ENCODE measurements around the gene ZNF618.

The ZNF618 gene

DNA sequence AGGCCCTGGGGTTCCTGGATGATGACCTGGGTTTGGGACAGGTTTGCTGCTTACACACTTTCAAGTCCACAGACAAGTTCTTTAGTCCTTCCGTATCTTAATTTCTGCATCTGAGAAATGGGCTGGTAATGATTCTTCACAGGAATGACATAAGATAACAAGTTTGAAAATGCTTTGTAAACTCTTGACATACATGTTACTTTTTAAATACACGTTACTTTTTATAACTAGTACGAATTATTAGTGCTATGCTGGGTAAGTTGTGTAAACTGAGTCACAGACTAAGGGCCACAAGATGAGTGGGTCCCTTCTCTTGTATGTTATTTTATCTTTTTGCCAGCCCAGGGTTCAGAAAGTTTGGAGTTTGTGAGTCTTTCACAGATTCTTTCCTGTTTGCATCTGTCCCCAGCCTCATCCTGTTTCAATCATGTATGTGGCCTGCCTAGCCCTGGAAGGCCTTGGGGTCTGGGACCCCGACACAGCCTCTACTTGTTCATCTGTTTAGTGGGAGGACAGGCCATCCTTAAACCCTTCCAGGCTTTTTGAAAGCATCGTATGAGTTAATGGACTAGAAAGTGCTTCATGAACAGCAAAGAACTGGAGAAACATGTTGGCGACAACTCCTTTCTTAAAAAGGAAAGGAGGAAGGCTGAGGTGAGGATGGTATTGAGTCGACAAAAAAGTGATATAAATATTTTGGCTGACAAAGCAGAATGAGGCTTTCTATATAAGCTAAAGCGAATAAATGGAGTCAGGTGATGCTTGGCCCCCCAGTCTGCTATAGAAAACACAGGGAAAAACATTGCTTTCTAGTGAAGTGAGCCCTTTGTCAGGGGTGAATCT lies 9.3 kb downstream of the ZNF618 start:
- no peak for DNase-seq

DNA sequence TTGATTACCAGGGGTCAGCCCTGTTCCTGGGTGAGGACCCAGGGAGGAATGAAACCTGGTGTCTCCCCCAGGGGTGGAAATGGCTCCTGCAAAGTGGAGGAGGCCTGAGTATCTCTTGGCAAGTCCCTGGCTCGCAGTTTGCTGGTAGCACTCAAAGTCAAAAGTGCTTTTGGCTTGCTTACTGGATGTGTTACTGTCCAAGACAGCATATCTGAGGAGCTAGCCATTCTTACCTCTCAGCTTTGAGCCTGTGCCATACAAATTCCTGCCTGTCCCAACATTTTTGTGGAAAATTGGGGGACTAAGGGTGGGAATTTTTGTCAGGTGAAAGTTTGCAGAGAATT lies 9.9 kb downstream of the ZNF618 start:
- no peak for DNase-seq

DNA sequence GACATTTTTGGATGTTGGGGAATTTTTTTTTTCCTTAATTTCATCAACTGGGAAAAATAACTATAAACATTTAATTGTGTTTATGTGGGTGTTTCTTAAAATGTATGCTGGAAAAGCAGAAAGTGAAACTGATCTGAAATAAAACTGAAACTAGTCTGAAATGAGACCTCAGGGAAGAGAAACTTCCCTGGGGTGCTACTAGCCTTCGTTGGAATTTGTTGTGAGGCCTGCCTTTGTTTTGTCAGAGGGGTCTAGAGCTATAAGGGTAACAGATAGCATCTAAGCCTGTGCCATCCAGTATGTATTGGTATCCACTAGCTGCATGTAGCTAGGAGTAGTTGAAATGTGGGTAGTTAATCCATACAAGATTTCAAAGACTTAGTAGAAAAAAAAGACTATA lies 10.4 kb downstream of the ZNF618 start:
- DNase-seq: no peak

GRCh38 chr9:113886933-113887332 lies 10.8 kb downstream of the ZNF618 start:
- DNase-seq: no peak

DNA sequence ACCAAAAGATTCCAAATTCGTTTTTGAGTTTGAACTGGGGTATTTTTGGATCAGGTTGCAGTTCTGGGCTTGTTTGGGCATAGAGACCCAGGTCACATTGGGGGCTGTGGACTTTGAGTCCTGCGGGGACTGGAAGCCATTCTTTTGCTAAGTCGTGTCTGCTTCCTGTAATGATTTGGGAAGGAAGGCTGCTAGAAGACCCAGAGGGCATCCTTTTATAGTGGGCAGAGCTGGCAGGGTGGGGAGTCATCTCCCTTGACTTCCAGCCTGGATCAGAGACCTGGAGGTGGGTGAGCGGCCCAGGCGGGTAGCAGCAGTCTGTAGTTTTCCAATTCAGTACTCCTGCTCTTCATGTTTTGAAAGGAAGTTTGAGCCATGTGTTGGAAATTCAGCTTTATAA lies 11.3 kb downstream of the ZNF618 start:
- DNase-seq: no peak

GRCh38 chr9:113888336-113888735 lies 12.2 kb downstream of the ZNF618 start:
- DNase-seq: no peak

GRCh38 chr9:113888976-113889375 lies 12.9 kb downstream of the ZNF618 start:
- no peak for DNase-seq

DNA sequence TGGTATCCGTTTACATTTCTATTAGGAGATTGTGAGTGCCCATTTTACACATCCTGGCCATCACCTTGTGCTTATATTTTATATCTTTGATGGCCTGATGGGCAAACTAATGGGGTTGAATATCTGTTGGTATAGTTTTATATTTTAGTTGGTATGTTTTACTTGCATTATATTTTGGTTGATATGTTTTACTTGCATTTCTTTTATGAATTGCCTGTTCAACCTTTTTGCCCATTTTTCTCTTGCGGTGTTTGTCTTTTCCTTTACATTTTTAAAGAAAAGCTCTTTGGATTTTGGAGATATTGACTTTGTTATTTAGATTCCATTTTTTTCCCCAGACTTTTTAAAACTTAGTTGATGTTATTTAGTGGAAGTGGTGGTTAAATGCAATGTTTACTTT lies 14.6 kb downstream of the ZNF618 start:
- no peak for DNase-seq

DNA sequence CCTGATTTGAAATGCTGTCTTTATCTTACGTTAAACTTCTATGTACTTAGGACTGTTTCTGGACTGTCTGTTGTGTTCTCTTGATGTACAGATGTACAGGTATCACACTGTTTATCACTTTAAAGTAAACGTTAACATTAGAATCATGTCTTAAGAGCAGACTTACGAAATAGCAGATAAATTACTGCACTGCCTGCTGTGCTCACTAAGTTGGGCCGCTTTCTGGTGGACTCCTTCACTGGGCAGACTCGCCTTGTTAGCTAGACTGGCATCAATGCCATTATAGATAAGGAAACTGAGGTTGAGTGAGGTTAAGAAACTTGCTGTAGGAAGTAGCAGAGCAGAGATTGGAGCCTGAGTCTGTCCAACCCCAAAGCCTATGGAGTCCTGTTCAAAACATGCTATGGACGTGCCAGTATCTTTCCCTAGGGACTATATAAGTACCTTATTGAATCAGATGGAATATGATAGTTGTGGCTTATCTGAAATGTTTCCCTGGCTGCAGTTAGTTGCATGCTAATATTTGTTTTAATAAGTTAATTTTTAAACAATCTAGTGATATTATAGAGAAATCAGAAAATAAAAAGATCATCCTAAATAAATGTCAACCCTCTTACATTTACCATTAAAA lies 16.9 kb downstream of the ZNF618 start:
- DNase-seq: no peak

DNA sequence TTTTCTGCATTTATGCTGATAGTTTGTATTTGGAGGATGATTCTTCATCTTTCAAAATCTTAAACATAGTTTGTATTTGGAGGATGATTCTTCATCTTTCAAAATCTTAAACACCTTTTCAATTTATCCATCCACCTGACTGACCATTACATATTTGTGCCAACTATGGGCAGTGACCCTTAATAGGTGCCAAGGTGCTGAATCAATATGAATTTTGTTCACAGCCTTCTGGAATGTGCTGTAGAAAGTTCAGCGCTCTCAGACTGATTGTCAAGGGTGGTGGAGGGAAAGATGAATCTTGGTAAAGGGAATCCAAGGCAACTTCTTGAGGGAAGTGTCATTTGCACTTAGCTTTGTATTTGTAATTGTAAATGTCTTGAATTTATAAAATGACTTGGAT lies 18.1 kb downstream of the ZNF618 start:
- peak; percentile 19 for DNase-seq

DNA sequence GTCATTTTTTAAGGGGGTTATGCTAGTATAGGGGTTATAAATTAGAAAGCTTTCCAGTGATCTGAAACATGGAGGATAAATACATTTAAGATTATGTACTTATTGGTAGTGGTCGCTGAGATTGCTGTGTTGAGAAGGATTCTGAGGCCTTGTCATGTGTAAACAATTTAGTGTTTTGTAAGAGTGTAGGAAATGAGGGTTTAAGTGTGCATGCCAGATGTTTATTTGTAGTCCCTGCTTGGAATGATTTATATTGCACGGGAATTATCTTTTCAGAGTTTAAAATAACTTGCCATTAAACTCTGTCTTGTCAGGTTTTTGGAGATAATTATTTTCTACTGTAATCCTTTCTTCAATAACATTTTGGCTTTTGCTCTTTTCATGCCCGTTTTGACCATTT lies 19.4 kb downstream of the ZNF618 start:
- no peak for DNase-seq

DNA sequence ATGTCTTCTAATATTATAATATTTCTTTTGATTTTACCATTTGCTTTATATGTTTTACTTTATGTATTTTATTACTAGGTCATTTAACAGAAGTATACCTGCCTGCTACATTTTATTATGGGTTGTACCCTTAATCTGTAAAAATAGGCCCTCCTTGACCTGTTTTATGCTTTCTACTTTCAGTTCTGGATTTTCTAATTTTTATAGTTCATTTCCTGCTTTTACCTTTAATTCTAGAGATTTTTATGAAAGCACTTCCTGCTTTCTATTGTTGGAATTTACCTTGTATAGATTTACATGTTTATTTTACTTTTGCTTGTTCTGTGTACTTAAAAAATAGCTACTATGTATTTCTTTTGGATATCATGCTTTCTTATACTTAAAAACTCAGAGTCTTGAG lies 20.6 kb downstream of the ZNF618 start:
- no peak for DNase-seq

DNA sequence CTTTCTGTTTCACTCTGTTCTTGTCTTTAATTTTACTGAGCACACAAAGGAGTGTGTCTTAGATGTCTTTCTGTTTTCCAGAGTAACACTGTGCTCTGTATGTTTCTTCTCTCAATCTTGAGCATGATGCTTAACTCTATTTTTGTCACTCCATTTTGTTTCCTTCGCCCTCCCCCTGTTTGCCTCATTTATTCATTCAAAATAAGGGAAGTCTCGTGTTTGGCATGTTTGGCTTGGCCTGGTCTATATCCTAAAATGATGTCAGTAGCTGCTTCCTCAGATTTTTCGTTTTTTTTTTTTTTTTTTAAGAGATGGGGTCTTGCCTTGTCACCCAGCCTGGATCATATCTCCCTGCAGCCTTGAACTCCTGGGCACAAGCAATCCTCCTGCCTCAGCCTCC lies 22.0 kb downstream of the ZNF618 start:
- no peak for DNase-seq

- peak; percentile 13 for DNase-seq
Measured at GRCh38 chr9:113898596-113898995, 22.5 kb downstream of the ZNF618 start.

GRCh38 chr9:113899205-113899604 lies 23.1 kb downstream of the ZNF618 start:
- no peak for DNase-seq

GRCh38 chr9:113901221-113901688 lies 25.1 kb downstream of the ZNF618 start:
- DNase-seq: no peak

DNA sequence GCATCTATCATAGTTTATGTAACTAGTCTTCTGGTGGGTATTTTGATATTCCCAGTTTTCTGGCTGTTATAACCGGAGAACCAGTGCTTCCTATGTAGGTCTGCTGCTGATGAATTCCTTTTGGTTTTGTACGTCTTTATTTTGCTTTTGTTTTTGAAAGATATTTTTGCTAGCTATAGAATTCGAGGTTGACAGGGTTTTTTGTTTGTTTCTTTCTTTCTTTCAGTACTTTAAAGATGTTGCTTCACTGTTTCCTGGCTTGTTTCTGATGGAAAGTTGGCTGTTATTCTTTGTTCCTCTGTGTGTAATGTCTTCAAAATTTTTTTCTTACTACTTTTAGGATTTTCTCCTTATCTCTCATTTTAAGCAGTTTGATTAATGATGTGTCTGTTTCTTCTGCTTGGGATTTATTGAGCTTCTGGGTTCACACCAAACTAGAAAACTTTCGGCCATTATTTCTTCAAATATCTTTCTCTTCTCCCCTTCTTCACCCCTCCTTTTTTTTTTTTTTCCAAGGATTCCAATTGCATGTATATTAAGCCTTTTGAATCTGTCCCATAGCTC lies 27.5 kb downstream of the ZNF618 start:
- no peak for DNase-seq

- no peak for DNase-seq
Measured at GRCh38 chr9:113906411-113907110, 30.5 kb downstream of the ZNF618 start.

DNA sequence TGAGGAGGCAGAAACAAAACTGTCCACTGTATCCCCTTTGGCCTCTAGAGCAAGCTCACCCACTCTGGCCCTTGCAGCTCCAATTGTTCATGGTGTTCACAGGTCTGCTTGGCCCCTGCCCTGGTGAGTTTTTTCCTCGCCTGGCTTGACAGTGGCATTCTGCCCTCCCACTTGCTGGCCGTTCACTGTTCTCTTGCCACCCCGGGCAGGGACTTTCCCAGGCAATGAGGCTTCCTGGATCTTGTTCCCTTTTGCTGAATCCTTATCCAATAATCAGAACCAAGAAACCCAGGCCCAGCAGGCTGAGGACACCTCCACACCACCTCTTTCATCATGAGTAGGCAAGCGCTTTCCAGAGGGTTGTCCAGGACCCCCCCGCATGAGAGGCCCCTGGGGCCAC lies 31.2 kb downstream of the ZNF618 start:
- peak; percentile 12 for DNase-seq

DNA sequence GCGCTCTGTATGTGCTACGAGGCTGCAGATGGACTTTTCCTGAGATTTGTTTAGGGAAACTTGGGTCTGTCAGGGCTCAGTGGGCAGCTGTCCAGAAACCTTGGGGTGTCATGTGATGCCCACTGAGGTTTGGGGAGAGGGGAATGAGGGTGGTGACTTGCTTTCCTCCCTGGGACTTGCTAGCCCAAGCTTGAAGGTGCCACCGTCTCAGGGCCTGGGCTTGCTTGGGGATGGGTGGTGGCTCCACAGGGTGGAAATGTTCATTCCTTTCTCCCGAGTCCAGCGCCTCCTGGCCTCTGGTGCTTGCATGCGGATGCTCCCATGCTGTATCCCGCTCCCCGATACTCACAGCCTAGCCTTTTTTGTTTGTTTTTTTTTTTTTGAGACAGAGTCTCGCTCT lies 33.3 kb downstream of the ZNF618 start:
- DNase-seq: no peak

GRCh38 chr9:113910036-113910639 lies 34.0 kb downstream of the ZNF618 start:
- DNase-seq: no peak

DNA sequence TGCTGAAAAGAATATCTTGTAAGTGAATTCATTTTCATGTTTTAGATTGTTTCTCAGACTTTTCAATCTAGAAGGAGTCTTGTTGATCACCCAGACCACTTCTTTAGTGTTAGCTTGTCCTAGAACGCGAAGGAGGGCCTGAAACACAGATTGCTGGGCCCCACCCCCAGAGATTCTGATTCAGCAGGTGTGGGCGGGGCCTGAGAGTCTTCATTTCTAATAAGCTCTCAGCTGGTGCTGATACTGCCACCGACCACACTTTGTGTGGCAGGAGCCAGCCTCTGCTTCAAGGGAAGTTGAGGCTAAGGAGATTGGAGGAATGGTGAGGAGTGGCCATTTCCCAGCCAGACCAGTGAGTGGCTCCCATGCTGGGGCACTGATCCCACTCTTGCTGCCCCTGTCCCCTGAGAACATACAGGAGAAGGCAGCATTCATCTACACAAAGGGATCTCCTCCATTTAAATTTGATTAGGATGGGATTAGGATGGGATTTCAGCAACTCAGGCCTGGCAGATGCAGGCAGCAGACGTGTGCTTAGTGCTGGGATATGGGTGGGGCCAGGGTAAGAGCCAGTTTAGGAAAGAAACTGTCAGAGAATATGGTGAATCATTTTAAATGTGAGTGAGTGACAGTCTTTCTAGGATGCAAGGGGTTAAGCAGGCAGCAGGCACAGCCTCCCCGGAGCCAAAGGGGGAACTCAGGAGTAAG lies 35.9 kb downstream of the ZNF618 start:
- no peak for DNase-seq

- DNase-seq: no peak
Measured at GRCh38 chr9:113912816-113913215, 36.7 kb downstream of the ZNF618 start.
